ENCODE measurements around the gene MTMR4.

The MTMR4 gene

DNA sequence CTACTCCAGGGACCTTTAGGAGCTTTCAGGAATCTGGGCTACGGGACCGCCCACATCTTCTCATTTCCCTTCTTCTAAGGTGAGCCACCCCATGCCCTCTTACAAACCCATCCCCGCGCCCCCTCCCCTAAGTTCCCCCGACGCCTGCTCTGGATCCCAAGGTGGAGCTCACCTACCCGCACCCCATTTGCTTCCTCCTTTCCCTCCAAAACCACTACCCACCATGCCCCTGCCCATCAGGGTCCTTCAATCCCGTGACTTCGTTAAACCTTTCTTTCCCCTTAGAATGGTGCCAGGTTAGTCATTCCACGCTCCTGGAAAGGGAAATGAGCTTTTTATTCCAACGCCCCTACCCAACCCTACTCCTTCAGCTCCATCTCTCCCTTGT is 326 bp upstream of the MTMR4 start:
- H3K27ac ChIP-seq (ENCODE audit: low read depth, low read length), result no peak overlapping the region
- H3K4me1 ChIP-seq (ENCODE audit: control insufficient read depth, low read length), result peaks cover 53% of the 10 kb centered on the region
- TF ChIP-seq, protein P1, sequence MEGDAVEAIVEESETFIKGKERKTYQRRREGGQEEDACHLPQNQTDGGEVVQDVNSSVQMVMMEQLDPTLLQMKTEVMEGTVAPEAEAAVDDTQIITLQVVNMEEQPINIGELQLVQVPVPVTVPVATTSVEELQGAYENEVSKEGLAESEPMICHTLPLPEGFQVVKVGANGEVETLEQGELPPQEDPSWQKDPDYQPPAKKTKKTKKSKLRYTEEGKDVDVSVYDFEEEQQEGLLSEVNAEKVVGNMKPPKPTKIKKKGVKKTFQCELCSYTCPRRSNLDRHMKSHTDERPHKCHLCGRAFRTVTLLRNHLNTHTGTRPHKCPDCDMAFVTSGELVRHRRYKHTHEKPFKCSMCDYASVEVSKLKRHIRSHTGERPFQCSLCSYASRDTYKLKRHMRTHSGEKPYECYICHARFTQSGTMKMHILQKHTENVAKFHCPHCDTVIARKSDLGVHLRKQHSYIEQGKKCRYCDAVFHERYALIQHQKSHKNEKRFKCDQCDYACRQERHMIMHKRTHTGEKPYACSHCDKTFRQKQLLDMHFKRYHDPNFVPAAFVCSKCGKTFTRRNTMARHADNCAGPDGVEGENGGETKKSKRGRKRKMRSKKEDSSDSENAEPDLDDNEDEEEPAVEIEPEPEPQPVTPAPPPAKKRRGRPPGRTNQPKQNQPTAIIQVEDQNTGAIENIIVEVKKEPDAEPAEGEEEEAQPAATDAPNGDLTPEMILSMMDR (IDR thresholded peaks at IDR 0.05; ENCODE audit: low read depth, low read length, poor library complexity, severe bottlenecking), result no peak
- no peak for TF ChIP-seq EZH2phosphoT487 (IDR thresholded peaks at IDR 0.05; ENCODE audit: borderline replicate concordance, low read length)
- peak overlapping the region; percentile 94 for H3K4me3 ChIP-seq (ENCODE audit: low read length)
- H3K27me3 ChIP-seq (ENCODE audit: control insufficient read depth, low read length), result no peaks in the 10 kb centered on the region
- H4K20me1 ChIP-seq (ENCODE audit: control insufficient read depth, insufficient read depth, low read depth, low read length), result no peaks in the 10 kb centered on the region
- H3K79me2 ChIP-seq (ENCODE audit: control insufficient read depth, low read length), result peaks cover 30% of the 10 kb centered on the region
- H3K4me2 ChIP-seq (ENCODE audit: low read length), result peak overlapping the region; percentile 93
- H3F3A ChIP-seq (ENCODE audit: control insufficient read depth, insufficient read depth), result peaks cover 6% of the 10 kb centered on the region; the same call in 1 of the 2 replicates
- H3K36me3 ChIP-seq (ENCODE audit: control insufficient read depth, low read length), result peaks cover 42% of the 10 kb centered on the region
- H3K9me3 ChIP-seq (ENCODE audit: control insufficient read depth, insufficient read depth, low read length), result no peaks in the 10 kb centered on the region
- H3K9me2 ChIP-seq (replicated peaks; ENCODE audit: control insufficient read depth, low read length), result no peaks in the 10 kb centered on the region

DNA sequence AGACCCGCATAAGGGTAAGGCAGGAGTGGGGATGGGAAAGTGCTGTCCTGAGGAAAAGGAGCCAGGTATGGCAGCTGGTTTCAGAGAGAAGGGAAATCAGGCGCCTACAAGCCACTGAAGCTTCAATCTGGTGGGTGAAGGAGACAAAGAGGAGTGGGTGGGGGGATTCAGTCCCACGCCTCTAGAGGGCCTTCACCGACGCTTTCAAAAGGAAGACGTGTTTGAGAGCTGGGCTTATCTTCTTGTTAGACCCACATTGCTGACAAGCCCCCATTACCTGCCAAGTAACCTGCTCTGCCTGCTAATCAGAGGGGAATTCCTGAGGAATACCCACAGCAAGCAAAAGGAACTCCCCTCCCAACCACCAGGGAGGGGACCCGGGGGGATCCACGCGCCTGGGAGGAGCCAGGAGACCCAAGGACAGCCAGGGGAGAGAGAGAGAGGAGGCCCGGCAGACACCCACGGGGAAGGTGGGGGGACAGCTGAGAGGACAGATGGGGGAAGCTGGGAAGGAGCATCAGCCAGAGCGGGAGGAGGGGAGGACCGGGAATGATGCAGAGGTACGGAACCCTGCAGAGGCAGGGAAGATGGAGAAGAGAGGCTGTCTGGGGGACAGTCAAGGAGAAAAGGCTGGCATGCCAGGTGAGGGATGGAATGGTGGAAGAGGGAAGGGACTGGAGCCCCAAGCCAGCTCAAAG is 1.0 kb downstream of the MTMR4 start:
- Histone ChIP-seq H3K9me2 (replicated peaks; ENCODE audit: control insufficient read depth, low read length) (no peaks in the 10 kb centered on the region), H3K4me2 (ENCODE audit: low read length) (peak overlapping the region; percentile 93), H3K27me3 (ENCODE audit: control insufficient read depth, low read length) (no peaks in the 10 kb centered on the region), H3K79me2 (ENCODE audit: control insufficient read depth, low read length) (peaks cover 30% of the 10 kb centered on the region), H3K9me3 (ENCODE audit: control insufficient read depth, insufficient read depth, low read length) (no peaks in the 10 kb centered on the region), H3K4me3 (ENCODE audit: low read length) (peak overlapping the region; percentile 94), H3F3A (ENCODE audit: control insufficient read depth, insufficient read depth) (peaks cover 2% of the 10 kb centered on the region; the same call in 1 of the 2 replicates), H3K4me1 (ENCODE audit: control insufficient read depth, low read length) (peaks cover 45% of the 10 kb centered on the region), H4K20me1 (ENCODE audit: control insufficient read depth, insufficient read depth, low read depth, low read length) (no peaks in the 10 kb centered on the region), H3K36me3 (ENCODE audit: control insufficient read depth, low read length) (peaks cover 54% of the 10 kb centered on the region), H3K27ac (ENCODE audit: low read depth, low read length) (no peak overlapping the region)
- no peak for TF ChIP-seq EZH2phosphoT487 (IDR thresholded peaks at IDR 0.05; ENCODE audit: borderline replicate concordance, low read length)
- TF ChIP-seq, protein P1 (IDR thresholded peaks at IDR 0.05; ENCODE audit: low read depth, low read length, poor library complexity, severe bottlenecking), result peak; percentile 49

DNA sequence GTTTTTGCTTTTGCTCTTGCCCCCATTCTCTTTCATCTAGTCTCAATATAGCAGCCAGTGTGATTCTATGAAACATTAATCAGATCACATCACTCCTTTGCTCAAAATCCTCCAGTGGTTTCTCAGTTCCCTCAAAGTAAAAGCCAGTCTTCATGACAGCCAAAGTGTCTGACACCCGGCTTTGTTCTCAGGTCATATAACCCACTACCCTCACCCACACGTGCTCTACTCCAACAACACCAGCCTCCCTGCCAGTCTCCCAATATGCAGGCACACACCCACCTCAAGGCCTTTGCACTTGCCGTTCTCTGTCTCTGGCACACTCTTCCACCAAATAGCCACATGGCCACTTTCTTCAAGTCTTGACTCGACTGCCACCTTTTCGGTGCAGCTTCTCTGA is 4.4 kb downstream of the MTMR4 start:
- Histone ChIP-seq H3K79me2 (ENCODE audit: control insufficient read depth, low read length) (peaks cover 20% of the 10 kb centered on the region), H4K20me1 (ENCODE audit: control insufficient read depth, insufficient read depth, low read depth, low read length) (no peaks in the 10 kb centered on the region), H3K4me2 (ENCODE audit: low read length) (no peak overlapping the region), H3K36me3 (ENCODE audit: control insufficient read depth, low read length) (peaks cover 80% of the 10 kb centered on the region), H3K4me3 (ENCODE audit: low read length) (no peak overlapping the region), H3K4me1 (ENCODE audit: control insufficient read depth, low read length) (peaks cover 44% of the 10 kb centered on the region), H3K9me2 (replicated peaks; ENCODE audit: control insufficient read depth, low read length) (no peaks in the 10 kb centered on the region), H3K27ac (ENCODE audit: low read depth, low read length) (no peak overlapping the region), H3K9me3 (ENCODE audit: control insufficient read depth, insufficient read depth, low read length) (no peaks in the 10 kb centered on the region), H3K27me3 (ENCODE audit: control insufficient read depth, low read length) (no peaks in the 10 kb centered on the region), H3F3A (ENCODE audit: control insufficient read depth, insufficient read depth) (no peaks in the 10 kb centered on the region)
- TF ChIP-seq, protein P1 (IDR thresholded peaks at IDR 0.05; ENCODE audit: low read depth, low read length, poor library complexity, severe bottlenecking), result no peak
- no peak for TF ChIP-seq EZH2phosphoT487 (IDR thresholded peaks at IDR 0.05; ENCODE audit: borderline replicate concordance, low read length)

Data from DOHH2 (cell line).